Left kidney (tissue), 2 donors: ENCODE data around the gene SCUBE1. TPM values are rescaled to one million over a fixed set of nuclear protein-coding genes. Genes with fewer than 3 reads are reported as not detected.

ENCODE experiments used
- DNase-seq: peaks from one replicate; pipeline ENCODE4 v3.0.0-alpha.2; 2013
- polyA plus RNA-seq: library from polyadenylated mRNA; unstranded; fragments of 120-200 nt; gene quantifications from one replicate; pipeline ENCODE4 v1.2.1, GENCODE V29; 2013; ENCODE audit not compliant: insufficient read length

The SCUBE1 gene
- polyA plus RNA-seq, 1 donor, result 8.7 TPM

DNA sequence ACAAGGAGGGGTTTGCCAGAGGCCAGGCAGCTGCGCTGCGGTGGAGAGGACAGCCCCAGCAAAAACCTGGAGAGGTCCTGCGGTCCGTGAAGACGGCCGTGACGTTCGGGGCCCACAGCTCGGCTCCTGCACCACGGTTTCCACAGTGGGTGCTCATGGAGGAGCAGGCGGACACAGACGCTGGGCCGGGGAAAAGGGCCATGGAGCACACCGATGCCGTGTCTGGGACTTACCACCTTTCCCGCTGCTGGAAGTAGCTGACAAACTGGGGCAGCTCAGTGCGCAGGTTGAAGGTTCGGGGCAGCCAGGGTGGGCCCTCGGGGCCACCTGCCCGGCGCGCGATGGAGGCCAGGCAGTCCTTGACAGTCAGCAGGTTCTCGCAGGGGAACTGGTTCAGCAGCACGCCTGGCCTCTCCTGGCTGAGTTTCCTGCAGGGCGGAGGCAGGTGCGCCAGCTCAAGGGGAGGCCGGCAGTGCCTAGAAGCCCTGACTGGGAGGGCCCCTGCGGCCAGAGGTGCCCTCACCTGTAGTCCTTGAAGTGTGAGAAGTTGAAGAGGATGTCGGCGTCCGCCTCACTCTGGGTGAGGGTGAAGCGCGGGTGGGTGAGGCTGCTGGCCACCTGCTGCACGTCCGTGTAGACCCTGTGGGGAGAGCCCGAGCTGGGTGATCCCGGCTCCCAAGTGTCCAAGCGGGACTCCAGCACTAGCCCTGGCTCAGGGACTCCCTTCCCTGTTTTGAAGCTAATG lies 169.0 kb downstream of the SCUBE1 start:
- no peak for DNase-seq

DNA sequence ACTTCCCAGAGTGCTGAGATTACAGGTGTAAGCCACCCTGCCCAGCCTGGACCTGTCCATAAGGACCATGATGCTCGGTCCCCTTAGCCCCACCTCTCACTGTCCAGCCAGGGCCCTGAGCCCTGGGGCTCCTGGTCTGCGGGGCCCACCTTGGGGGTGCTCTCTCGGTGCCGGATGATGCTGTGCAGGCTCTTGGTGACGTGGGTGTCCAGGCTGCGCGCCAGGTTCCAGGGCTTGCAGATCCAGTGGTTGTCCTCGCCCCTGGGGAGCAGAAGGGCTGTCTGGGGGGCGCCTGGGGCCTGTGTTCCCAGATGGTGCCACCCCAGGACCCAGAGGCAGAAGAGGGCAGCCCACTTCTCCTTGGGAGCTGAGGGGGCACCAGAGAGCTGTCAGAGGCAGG lies 169.6 kb downstream of the SCUBE1 start:
- no peak for DNase-seq

DNA sequence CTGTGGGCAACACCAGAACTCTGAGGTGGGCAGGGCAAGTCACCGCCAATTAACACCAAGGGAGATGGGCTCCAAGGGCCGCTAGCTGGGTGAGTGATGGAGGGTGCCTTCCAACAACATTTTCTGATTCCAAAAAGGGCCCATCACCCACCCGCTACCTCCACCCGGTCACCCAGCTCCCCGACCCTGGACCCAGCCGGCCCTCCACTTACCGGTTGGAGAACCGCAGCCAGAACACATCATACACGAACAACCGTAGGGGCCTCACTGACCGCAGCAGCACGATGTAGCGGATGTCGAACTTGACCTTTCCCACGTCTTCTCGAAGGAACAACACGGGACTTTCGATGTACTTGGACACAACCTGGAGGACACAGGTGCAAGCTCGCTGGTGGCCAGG lies 171.0 kb downstream of the SCUBE1 start:
- no peak for DNase-seq

DNA sequence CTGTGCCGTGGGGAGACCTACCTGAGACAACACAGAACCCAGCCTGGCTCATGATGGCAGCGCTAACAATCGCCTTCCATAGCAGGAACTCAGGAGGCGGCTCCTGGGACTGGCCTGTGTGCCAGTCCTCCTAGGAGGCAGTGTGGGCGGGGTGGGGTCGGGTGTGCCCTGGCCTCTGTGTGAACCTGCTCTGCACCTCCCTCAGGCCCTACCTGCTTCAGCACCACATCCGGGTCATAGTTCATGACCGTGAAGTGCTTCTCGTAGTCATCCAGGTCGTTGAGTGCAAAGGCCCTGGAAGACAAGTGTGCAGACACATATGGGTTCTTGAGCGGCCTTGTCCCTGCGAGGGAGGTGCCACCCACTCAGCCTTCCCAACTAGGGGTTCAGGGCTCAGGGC lies 171.6 kb downstream of the SCUBE1 start:
- DNase-seq, result no peak

DNA sequence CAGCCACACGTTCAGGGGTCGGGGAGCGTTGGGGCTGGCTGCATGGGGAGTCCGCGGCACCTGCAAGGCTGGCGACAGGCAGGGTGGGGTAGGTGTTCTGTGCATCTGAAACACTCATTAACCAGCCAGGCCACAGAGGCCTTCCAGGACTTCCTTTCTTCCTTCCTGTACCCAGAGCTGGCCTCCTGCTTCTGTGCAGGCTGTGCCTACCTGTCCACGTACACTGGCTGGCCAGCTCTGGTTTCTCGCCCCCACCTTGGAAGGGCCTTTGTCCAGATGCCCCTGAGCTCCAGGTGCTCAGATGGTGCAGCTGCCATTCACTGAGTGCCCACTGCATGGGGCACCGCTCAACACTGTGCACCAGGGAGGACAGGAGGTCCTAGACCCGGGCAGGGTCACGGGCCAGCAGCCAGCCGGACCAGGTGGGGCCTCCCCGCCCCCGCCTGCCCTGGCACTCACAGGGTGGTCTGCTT lies 172.1 kb downstream of the SCUBE1 start:
- DNase-seq, result no peak

DNA sequence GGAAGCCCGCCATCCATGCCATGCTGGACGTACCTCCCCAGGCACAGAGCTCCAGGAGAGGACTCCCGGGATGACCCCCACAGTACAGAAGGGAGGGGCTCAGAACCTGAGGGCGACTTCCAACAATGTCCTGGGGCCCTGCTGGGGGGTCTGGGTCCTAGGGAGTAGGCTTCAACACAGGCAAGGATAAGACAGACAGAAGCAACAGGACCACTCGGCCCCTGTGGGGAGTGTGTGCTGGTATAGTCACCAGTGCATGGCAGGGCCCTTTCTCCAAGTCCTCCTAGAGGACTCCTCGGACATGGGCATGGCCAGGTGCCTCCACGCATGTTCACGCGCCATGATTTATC lies 173.1 kb downstream of the SCUBE1 start:
- DNase-seq, result no peak

DNA sequence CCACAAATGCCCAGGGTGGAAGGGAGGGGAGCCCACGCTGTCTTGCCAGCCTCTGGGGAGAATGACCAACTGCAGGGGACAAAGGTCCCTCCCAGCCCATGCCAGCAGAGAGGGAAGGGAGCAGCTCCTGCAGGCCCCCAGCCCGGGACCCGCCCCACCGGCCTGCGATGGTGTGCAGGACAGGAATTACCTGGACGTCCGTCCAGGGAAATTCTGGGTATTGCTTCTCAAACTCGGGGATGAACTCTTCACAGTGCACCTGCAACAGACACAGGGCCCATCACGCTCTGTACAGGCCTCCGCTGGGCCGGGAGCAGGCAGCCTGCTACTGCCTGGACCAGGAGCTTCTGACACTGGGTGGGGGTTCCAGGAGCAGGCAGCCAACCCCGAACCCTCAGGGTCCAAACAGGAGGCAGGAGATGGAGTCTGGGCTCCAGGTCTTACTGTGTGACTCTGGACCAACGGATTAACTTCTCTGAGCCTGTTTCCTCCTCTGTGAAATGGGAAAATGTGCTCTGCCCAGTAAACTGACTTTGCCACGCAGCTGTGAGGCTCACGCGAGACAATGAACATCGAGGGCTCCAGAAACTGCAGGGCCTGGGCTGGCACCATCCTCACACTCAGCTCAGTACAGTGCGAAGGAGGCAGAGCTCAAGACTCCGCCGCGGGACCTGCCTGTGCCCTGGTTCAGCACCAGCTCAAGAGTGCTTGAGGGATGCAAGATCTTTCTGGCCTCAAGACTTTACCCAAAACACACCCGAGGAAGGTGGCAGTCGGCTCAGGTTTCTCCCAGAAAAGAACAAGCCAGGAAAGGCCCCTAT lies 173.7 kb downstream of the SCUBE1 start:
- DNase-seq, result no peak

DNA sequence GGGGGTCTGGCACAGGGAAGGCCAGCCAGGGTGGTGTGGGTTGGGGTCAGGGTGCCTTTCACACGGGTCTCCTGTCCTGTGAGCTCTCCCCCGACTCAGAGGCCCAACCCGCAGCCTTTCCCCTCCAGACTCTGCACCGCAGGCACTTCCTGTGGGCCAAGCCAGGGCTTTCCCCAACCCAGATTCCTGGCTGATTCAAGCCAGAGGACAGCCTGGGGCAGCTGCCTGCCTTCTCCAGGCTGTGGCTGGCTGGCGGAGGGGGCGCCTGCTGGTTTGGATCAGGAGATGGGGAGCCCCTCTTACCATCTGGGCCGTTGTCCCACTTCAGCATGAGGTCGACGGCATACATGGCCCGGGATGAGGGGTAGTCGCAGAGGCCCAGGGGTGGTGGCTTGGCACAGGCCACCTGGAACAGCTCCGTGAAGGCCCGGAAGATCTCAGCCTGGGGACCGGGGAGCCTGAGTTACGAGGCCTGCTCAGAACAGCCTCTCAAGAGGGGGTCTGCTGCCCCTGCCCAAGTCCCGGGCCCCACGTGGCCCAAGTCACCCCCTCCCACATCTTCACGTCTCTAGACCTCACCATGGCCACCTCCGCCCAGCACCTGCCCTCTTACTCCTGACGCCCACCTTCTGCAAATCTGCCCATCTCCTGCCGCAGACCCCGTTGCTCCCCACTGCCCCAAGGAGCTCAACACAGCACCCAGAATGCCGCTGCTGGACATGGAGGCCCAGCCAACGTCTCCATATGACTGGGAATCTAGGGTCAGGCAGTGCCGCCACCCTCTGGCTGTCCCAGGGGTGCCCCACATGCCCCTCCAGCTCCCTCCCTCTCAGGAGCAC lies 174.5 kb downstream of the SCUBE1 start:
- DNase-seq, result no peak

DNA sequence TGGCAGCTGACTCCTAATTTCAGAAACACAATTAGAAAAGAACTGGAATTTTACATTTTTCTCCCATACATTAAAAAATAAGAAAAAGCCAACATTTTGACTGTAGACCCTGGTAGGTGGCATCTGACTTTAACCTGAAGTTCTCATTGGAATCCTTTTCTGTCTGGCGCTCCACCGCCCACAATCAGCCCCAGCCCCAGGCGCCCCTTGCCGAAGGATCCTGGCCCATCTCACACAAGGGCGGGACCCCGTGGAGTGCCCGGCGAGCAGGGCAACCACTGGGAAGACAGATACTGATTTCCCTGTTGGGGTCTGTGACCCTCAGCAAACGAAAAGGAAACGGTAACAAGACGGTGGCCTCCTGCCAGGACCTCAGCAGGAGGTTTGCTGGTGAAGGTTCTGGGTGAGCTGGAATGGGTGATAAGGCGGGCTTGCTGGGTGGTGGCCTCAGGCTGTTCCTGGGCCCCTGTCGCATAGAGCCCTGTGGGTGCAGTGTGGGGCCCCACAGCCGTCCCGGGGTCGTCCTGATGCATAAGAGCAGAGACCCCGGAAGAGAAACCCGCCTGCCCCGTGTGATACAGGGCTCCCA lies 176.1 kb downstream of the SCUBE1 start:
- no peak for DNase-seq

DNA sequence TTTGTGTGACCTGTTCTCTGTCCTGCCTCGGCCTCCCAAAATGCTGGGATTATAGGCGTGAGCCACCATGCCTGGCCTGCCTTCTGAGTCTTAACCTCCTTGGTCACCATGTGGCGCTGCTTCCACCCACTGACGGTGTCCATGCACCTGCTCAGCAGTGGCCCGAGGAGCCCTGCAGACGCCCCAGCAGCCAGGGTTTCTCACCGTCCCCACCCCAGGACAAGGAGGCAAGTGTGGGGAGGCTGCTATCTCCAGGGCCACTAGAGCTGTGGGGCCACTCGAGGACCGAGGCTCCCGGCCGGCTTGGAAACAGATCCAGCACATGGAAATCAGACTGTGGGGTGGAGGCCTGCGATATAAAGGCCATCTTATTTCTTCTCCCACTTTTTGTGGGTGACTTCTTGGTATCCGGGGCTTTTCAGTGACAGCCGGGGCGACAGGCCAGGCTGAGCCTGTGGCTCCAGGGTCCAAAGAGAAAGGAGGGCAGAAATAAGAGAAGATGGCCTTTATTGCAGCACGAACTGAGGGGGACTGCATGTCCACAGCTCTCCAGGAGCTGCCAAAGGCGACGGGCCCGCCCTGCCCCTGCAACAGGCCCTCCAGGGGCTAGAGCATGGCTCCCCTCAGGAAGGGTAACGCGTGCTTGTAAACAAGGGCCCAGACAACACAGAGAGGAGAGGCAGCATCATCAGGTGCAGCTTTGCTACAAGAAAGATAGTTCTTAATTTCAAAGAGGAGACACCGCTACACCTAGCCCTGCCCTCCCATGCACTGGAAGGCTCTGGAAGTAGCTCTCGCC lies 176.8 kb downstream of the SCUBE1 start:
- no peak for DNase-seq

DNA sequence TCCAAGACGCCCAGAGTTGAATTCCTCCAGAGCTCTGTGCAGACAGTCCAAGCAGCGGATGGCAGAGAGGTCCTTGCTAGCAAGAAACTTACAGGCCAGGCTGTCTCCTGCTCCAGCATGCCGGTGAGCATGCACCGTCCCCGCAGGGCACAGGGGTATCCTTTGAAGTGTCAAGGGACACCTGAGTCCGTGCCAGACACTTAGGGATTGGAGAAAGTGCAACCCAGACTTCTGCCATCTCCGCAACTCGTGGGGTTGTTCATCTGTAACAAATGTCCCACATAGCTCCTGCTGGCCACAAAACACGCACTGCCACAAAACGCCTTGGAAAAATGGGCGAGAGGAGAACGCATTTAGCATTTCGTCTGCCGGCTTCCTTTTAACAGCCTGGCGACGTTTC lies 178.5 kb downstream of the SCUBE1 start:
- DNase-seq, result no peak

DNA sequence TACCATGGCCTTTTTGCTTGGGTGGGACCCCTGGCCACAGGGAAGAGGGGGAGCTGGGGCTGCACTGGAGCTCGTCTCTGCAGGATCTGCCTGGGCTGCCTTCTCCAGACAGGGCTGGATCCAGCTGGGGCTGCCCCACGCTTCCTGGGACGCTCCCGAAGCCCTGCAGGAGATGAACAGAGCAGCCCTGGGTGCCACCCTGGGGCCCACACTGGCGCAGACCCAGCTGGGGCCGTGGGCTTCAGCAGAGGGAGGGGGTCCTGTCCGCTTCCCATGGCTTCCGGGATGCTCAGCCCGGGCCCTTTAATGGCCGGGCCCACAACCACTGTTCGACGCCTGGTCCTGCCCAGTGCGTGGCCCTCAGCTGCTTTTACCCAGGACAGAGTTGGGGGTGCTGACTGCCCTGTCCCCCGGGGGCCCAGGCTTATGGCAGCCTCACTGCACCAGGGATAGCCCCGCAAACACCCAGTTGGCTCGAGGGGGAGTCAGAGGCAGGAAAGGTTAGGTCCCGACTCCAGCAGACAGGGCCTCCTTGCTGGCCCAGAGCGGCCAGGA lies 179.9 kb downstream of the SCUBE1 start:
- DNase-seq, result no peak

DNA sequence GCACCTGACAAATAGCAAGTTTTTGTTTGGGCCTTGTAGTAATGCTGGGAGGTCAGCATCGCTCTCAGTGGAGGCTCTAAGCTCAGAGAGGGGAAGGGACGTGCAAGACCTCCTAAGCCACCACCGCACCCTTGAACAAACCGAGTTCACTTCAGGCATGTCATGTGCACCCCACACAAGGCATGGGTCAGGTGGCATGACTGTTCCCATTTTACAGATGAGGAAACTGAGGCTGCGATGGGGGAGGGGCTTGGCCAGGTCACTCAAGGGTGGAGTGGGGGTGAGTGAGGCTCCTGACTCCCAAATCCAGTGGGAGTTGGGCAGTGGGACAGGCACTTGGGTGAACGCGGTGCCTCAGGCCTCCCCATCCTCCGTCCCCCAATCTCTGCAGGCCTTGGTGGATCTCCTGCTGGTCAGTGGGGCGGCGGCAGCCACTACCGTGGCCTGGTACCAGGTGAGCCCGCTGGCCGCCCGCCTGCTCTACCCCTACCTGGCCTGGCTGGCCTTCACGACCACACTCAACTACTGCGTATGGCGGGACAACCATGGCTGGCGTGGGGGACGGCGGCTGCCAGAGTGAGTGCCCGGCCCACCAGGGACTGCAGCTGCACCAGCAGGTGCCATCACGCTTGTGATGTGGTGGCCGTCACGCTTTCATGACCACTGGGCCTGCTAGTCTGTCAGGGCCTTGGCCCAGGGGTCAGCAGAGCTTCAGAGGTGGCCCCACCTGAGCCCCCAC lies 180.6 kb downstream of the SCUBE1 start:
- no peak for DNase-seq

DNA sequence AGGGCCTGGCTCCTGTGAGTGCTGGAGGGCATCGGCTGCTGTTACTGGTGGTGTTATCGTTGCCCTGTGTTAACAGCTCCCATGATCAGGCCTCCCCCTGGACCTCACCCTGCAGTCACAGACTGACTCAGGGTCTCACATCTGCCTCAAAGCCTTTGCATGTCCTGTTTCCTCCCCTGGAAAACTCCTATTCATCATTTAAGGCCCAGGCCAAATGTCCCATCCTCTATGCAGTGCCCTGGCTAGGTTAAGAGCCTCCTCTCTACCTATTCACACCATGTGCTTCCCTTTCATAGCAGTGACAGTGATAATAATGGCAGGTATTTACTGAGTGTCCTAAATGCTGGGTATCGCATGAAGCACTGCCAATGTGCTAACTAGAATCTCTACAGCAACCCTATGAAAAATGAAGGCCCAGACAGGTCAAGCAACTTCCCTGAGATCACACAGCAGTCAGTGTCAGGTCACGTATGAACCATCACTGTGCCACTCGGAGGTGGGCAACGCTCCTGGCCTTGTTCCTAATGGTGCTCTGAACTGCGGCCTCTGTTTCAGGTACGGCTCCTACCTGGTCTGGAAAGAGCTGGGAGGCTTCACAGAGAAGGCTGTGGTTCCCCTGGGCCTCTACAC lies 182.6 kb downstream of the SCUBE1 start:
- no peak for DNase-seq

DNA sequence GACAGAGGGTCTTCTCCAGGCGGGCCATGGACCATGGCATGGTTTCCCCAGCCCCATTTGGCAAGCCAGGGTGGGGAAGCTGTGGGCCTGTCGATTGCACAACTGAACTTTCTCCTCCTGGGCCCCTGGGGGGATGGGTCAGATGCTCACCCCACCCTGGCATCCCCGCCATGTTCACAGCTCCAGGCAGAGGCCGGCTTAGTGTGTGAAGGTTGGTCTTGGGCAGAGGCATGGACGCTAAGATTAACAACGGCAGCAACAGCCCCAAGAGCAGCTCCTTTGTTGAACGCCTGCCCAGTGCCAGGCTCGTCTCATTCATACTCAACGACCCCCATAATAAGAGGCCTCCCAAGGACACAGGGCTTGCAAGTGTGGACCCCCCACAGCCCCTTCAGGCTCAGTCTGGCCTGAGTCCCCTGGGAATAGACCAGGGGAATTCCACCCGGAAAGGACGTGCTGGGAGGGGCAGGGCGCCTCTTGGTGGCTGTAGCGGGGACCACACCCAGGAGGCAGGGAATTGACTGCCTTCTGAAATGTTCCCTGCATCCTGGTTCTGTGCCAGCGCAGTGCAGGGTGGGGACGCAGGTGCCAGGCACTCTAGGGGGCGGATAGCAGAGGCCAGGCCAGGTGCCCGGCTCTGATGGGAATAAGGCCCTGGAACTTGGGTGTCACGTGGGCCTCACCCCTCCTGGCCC lies 183.5 kb downstream of the SCUBE1 start:
- no peak for DNase-seq

DNA sequence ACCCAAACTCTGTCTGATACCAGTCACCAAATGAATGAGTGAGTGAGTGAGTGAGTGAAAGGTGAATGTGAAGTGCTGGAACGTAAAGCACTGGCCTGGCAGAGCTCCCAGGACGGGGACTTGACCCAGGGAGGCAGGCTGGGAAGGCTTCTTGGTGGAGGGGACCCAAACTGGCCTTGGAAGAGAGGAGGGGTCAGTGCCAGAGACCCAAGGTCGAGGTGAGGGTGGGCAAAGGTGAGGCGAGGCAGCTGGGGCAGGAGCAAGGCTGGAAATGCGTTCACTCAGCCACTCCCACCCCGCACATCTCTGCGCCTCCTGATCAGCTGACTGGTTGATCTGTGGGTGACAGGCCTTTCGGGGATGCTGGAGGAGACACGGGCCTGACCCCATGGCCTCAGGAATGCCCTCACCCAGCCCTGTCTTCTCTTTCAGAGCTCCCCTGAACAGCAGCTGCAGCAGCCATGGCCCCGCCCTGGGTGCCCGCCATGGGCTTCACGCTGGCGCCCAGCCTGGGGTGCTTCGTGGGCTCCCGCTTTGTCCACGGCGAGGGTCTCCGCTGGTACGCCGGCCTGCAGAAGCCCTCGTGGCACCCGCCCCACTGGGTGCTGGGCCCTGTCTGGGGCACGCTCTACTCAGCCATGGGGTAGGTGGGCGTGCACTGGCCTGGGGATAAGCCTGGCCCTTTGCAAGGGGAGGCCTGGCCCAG lies 184.2 kb downstream of the SCUBE1 start:
- DNase-seq, result no peak

DNA sequence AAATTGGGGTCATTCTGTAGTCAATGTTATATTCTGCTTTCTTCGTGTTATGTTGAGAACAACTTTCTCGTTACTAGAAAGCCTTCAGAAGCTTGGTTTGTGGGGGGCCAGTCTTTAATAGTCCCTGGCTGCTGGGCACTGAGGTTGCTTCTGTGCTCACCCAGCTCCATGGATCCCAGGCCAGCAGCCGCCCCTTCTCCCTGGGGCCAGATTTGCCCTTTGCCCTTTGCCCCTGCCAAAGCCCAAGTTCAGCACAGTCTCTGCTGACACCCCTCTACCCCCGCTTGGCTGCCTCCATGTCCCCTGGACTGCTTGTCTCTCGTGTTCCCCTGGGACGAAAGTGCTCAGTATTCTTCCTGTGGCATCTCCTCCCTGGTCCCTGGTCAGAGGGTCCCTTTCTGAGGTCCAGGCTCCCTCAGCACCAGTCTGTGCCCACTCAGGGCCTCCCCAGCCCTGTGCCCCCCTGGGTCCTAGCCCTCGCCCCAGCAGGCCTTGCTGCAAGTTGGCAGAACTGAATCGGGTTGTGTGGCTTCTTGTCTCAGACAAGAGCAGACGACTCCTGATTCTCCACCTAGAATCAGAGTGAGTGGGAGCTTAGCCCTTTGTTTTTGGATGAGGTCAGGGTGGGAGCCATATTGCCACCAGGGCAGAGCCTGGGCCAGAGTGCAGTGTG lies 185.2 kb downstream of the SCUBE1 start:
- no peak for DNase-seq

DNA sequence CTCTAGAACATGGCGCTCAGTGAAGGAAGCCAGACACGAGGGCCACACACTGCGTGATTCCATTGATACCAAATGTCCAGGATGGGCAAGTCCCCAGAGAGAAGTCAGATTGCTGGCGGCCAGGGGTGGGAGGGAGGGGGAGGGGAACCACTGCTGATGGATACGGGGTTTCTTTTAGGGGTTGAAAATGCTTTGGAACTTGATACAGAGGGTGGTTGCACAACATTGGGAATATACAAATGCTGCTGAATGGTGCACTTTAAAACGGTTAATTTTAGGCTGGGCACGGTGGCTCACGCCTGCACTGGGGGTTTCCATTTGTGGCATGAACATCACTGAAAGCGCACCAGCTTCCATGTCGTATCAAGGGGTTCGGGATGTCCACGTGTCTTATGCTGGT lies 186.8 kb downstream of the SCUBE1 start:
- DNase-seq, result no peak
